ENCODE data around the gene OPRL1.

- TF ChIP-seq CTCF (IDR thresholded peaks at IDR 0.05) (no peak), POLR2A (IDR thresholded peaks at IDR 0.05) (no peak)
These were observed 16.3 kb upstream of the OPRL1 start for GRCh38 chr20:64063389-64064144.
